GM21528 (cell line): Measurements from ENCODE around the gene CERS1.
"Not testable (repeated sequence)": the region's sequence is repeated elsewhere in the genome, so short reads cannot be mapped to it uniquely, and the experiment has no call there.

ENCODE experiments used
- ATAC-seq: cut with Tn5 transposase; IDR thresholded peaks from one replicate; pipeline ENCODE4 v1.9.1; 2021; ENCODE audit warnings: mild to moderate bottlenecking, moderate library complexity; ENCODE audit not compliant: unreplicated experiment, low FRiP score

The CERS1 gene

GRCh38 chr19:18919086-18919899 lies 23.3 kb upstream of the CERS1 start, which contains the start of the genes COPE and DDX49:
COPE (minus strand) TSS chr19:18919387; CDS start chr19:18919348, 39 bp downstream.
DDX49 (plus strand) TSS chr19:18919715; CDS start chr19:18919742, 27 bp downstream.
- peak; percentile 90 for ATAC-seq

DNA sequence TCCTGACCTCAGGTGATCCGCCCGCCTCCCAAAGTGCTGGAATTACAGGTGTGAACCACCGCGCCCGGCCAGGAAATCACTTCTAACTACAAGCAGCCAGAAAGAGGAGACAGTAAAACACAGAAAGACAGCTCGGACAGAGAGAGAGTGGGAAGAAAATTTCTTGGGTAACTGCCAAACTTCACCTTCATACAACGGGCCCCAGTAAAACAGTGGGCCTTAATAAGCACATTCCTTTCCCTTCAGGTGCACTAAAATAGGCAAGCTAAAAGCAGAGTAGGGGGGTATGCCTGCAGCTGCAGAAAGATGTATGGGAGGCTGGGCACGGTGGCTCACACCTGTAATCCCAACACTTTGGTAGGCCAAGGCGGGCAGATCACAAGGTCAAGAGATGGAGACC lies 21.6 kb upstream of the CERS1 start:
- ATAC-seq: not testable (repeated sequence)

- ATAC-seq: no peak
These were observed 19.7 kb upstream of the CERS1 start for GRCh38 chr19:18915639-18916038.

- no peak for ATAC-seq
These were observed 17.5 kb upstream of the CERS1 start for GRCh38 chr19:18913466-18913865.

DNA sequence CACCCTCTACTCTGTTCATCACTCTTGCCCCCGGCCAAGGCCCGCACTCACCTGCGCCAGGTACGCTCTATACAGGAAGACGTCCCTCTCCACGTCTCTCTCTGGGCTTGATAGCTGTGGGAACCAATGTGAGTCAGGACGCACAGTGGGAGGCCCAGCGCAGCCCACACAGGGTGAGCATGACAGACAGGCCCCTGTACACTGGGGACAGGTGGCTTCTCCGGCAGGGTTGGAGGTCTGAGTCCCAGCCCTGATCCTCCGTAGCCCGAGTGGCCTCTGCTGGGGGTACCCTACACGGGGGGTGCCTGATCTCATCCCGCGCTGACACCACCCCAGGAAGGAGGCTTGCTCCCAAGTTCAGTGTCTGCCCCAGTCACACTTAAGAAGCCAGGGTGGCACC lies 17.0 kb upstream of the CERS1 start:
- ATAC-seq: no peak

- no peak for ATAC-seq
These were observed 15.0 kb upstream of the CERS1 start for GRCh38 chr19:18910801-18911436.

- no peak for ATAC-seq
These were observed 14.1 kb upstream of the CERS1 start for GRCh38 chr19:18910010-18910409.

GRCh38 chr19:18908917-18909619 lies 13.1 kb upstream of the CERS1 start:
- ATAC-seq: no peak

- ATAC-seq: no peak
These were observed 10.9 kb upstream of the CERS1 start for GRCh38 chr19:18906605-18907519.

DNA sequence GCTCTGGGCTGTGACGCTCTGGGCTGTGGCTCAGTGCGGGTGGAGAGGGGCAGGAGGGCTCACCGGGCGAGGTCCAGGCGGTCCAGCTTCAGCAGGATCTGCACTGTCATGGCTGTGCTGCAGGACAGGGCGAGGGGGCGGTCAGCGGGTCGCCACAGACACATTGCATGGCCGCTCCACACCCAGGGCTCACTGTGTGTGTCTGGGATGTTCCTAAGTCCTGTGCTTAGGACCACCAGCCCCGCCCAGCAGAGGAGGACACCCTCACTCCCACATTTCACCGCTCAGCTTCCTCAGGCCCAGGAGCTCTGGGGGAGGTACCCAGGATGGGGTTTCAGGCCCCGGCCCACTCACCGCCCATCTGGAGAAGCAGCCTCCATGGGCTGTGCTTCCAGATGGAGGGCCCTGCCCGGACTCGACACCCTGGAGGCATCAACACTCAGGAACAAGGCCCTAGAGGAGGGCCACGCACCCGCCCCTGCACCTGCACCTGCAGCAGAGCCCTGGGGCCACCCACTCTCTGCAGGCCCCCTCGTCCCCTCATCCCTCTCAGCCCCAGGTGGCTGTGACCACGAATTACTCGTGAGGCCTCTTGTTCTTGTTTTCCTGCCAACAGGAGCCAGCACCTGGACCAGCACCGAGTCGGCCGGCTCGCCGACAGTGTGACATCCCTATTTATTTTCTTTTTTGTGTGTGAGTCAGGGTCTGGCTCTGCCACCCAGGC lies 9.7 kb upstream of the CERS1 start:
- ATAC-seq: no peak

DNA sequence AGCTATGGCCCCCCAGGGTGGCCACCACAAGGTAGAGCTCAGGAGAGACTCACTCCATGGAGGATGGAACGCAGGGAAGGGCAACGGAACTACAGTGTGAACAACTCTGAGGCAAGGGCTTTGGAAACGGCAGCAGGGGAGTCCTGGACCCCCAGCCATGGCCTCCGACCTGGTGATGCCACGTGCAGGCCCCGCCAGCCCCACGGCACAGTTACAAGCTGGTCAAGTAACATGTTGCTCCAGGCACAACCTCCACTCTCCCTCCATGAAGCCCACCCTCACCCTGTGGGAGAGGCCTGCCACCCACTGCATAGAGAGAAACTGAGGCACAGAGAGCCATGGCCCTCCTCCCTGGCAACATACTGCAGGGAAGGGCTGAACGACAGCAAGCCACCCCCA lies 9.1 kb upstream of the CERS1 start:
- no peak for ATAC-seq

DNA sequence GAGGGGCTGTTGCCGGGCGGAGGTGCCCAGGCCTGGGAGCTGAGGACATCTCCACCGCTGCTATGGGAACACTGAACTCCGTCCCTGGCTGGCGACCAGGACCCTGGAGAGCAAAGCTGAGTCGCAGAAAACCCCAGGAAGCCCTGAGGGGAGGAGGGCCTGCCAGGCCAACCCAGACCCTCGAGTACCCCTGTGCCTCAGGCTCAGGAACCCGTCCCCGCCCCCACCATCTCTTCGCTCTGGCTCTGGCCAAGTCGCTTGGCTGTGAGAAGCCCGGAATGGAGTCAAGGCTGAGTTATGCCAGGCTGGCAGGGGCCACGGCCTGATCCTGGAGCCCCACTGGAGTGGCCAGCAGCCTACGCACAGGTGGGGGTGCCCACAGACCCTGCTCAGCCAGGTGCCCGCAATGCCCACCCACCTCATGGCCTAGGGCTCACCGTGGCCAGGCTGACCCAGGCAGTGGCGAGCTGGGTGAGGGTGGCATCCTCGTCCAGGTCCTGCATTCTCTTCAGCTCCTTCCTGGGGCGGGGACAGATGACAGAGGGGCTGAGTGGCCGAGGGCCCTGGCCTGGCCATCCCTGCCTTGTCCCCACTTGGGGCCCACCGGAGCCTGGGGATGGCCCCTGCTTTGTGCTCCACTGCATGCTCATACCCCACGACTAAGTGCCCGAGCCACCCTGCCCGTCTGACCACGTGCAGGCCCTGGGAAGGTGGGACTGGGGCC lies 8.5 kb upstream of the CERS1 start:
- no peak for ATAC-seq

- no peak for ATAC-seq
These were observed 7.4 kb upstream of the CERS1 start for GRCh38 chr19:18903156-18904037.

DNA sequence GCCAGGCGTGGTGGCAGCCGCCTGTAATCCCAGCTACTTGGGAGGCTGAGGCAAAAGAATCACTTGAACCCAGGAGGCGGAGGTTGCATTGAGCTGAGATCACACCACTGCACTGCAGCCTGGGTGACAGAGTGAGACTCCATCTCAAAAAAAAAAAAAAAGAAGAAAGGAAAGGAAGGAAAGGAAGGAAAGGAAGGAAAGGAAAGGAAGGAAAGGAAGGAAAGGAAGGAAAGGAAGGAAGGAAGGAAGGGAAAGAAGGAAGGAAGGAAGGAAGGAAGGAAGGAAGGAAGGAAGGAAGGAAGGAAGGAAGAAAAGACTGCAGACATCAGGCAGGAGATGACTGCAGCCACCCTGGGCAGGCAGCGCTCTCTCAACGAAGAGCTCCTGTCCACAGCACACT lies 6.6 kb upstream of the CERS1 start:
- ATAC-seq: not testable (repeated sequence)

DNA sequence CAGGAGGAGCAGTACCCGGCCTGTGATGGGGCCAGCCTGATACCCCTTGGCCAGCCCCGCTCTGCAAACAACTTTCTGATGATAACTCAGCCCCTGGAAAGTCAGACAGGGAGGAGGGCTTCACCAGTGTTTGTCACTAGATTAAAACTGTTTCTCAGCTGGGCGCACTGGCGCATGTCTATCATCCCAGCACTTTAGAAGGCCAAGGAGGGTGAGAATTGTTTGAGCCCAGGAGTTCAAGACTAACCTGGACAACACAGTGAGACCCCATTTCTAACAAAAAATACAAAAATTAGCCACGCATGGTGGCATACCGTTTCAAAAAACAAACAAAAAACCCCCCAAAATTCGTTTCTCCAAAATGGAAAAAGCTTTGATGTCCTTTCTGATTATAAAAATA lies 5.5 kb upstream of the CERS1 start:
- ATAC-seq: no peak

GRCh38 chr19:18900700-18901481 lies 4.9 kb upstream of the CERS1 start:
- no peak for ATAC-seq
